Fibroblast of lung (primary cell): Measurements from ENCODE around the gene TRIM72. TPM values are rescaled to one million over a fixed set of nuclear protein-coding genes. Genes with fewer than 3 reads are reported as not detected.
"Not testable (repeated sequence)": the region's sequence is repeated elsewhere in the genome, so short reads cannot be mapped to it uniquely, and the experiment has no call there.

ENCODE experiments used
- DNase-seq, 2 donors: peaks; one replicate each; pipeline versions ENCODE4 v3.0.0 to v3.0.0-alpha.2; 2010; ENCODE audit warnings: low read depth in 2 of 2
- H2AFZ ChIP-seq: 2 replicates; pipeline ENCODE4 v1.5.1; 2012; ENCODE audit warnings: low read length, control low read depth, inconsistent platforms
- H3K27ac ChIP-seq: 2 replicates; pipeline ENCODE4 v1.5.1; 2011; ENCODE audit warnings: low read length, control low read depth; ENCODE audit not compliant: insufficient read depth
- H3K27me3 ChIP-seq: 2 replicates; pipeline ENCODE4 v1.5.1; 2011; ENCODE audit warnings: mild to moderate bottlenecking, low read length; ENCODE audit not compliant: control insufficient read depth, insufficient read depth
- H3K36me3 ChIP-seq: 2 replicates; pipeline ENCODE4 v1.5.1; 2011; ENCODE audit warnings: low read length; ENCODE audit not compliant: control insufficient read depth, insufficient read depth
- H3K4me1 ChIP-seq: 2 replicates; pipeline ENCODE4 v1.5.1; 2011; ENCODE audit warnings: low read length; ENCODE audit not compliant: control insufficient read depth, insufficient read depth; ENCODE audit errors: extremely low read depth
- H3K4me2 ChIP-seq: 2 replicates; pipeline ENCODE4 v1.5.1; 2011; ENCODE audit warnings: low read length, control low read depth; ENCODE audit not compliant: insufficient read depth; ENCODE audit errors: extremely low read depth
- H3K4me3 ChIP-seq, 4 experiments: fragments of 200-600 bp in 1 of 4; sonication (generic) in 1 of 4; replicated peaks in 1 of 4; 2 replicates each; pipeline ENCODE4 v1.5.1; 2011 to 2016; ENCODE audit warnings: low read length in 4 of 4, low read depth in 3 of 4, mild to moderate bottlenecking in 3 of 4, control low read depth in 2 of 4, inconsistent platforms in 1 of 4, mixed read lengths in 1 of 4; ENCODE audit not compliant: insufficient read depth in 1 of 4; ENCODE audit errors: control extremely low read depth in 1 of 4
- H3K79me2 ChIP-seq: 2 replicates; pipeline ENCODE4 v1.5.1; 2012; ENCODE audit warnings: mild to moderate bottlenecking, low read length, inconsistent platforms; ENCODE audit not compliant: control insufficient read depth, insufficient read depth
- H3K9ac ChIP-seq: 2 replicates; pipeline ENCODE4 v1.5.1; 2011; ENCODE audit warnings: mild to moderate bottlenecking, low read length, control low read depth; ENCODE audit not compliant: insufficient read depth
- H3K9me3 ChIP-seq: 2 replicates; pipeline ENCODE4 v1.5.1; 2012; ENCODE audit warnings: low read depth, low read length; ENCODE audit not compliant: control insufficient read depth, insufficient read depth
- H4K20me1 ChIP-seq: 2 replicates; pipeline ENCODE4 v1.5.1; 2011; ENCODE audit warnings: low read length; ENCODE audit not compliant: control insufficient read depth, insufficient read depth; ENCODE audit errors: extremely low read depth
- CTCF ChIP-seq, 2 donors: IDR thresholded peaks in 1 of 2; conservative IDR thresholded peaks in 1 of 2; 1 replicate in 1 of 2; 2 replicates in 1 of 2; pipeline ENCODE4 v1.5.1; 2011 to 2012; ENCODE audit warnings: low read length in 2 of 2, control low read depth in 1 of 2, inconsistent platforms in 1 of 2, low read depth in 1 of 2, mild to moderate bottlenecking in 1 of 2
- EZH2 ChIP-seq: IDR thresholded peaks from 2 replicates; pipeline ENCODE4 v1.5.1; 2012; ENCODE audit warnings: low read length, control low read depth, mild to moderate bottlenecking; ENCODE audit errors: missing control alignments
- polyA plus RNA-seq, 2 donors: library from polyadenylated mRNA; depleted of rRNA in 1 of 2; stranded (reverse) in 1 of 2; unstranded in 1 of 2; fragments of >200 nt; gene quantifications; 2 replicates each; pipeline ENCODE4 v1.2.1, GENCODE V29; 2011 to 2012; ENCODE audit warnings: missing spikeins in 1 of 2
- total RNA-seq: library from RNA; depleted of rRNA; stranded (reverse); fragments of >200 nt; gene quantifications from 2 replicates; pipeline ENCODE4 v1.2.1, GENCODE V29; 2014

Gene TRIM72
- total and polyA plus RNA-seq, 2 donors (not counting 1 experiment from before 2014, with no cell fraction given): not detected

- no peaks in the 10 kb centered on the region for H3K4me1 ChIP-seq
- no peak overlapping the region for H3K27ac ChIP-seq
- peaks cover 2% of the 10 kb centered on the region for H3K79me2 ChIP-seq
- H2AFZ ChIP-seq: no peak overlapping the region
- H3K9me3 ChIP-seq: no peaks in the 10 kb centered on the region
- no peak for DNase-seq
- no peak overlapping the region for H3K9ac ChIP-seq
- no peaks in the 10 kb centered on the region for H3K27me3 ChIP-seq
- H4K20me1 ChIP-seq: no peaks in the 10 kb centered on the region
- no peak for TF ChIP-seq EZH2
- no peak for TF ChIP-seq CTCF (conservative IDR thresholded peaks at IDR 0.05 in 1 of 2, IDR thresholded peaks at IDR 0.05 in 1 of 2; ENCODE audit: low read depth in 1 of 2, low read length in 2 of 2)
- H3K4me3 ChIP-seq: no peak overlapping the region
- H3K36me3 ChIP-seq: peaks cover 11% of the 10 kb centered on the region
- no peak overlapping the region for H3K4me2 ChIP-seq
Observed at GRCh38 chr16:31198207-31198882, 15.6 kb upstream of the TRIM72 start.

- Histone ChIP-seq H3K4me1 (no peaks in the 10 kb centered on the region), H2AFZ (no peak overlapping the region), H3K79me2 (peaks cover 2% of the 10 kb centered on the region), H3K4me2 (no peak overlapping the region), H3K27me3 (no peaks in the 10 kb centered on the region), H3K36me3 (peaks cover 8% of the 10 kb centered on the region), H3K4me3 (no peak overlapping the region), H3K9ac (no peak overlapping the region), H3K9me3 (no peaks in the 10 kb centered on the region), H4K20me1 (no peaks in the 10 kb centered on the region), H3K27ac (no peak overlapping the region)
- DNase-seq: no peak
- no peak for TF ChIP-seq EZH2
- TF ChIP-seq CTCF (conservative IDR thresholded peaks at IDR 0.05 in 1 of 2, IDR thresholded peaks at IDR 0.05 in 1 of 2; ENCODE audit: low read depth in 1 of 2, low read length in 2 of 2): no peak
Observed at GRCh38 chr16:31199430-31200041, 14.4 kb upstream of the TRIM72 start.

- H3K9ac ChIP-seq, H3K4me1 ChIP-seq, DNase-seq, H3K9me3 ChIP-seq, H3K27me3 ChIP-seq, H2AFZ ChIP-seq, H3K79me2 ChIP-seq, H4K20me1 ChIP-seq, H3K36me3 ChIP-seq, H3K4me2 ChIP-seq, H3K27ac ChIP-seq, H3K4me3 ChIP-seq: not testable (repeated sequence)
Observed at GRCh38 chr16:31200111-31200510, 13.8 kb upstream of the TRIM72 start.
